Measurements from ENCODE around the gene MTHFD2L.

The MTHFD2L gene

DNA sequence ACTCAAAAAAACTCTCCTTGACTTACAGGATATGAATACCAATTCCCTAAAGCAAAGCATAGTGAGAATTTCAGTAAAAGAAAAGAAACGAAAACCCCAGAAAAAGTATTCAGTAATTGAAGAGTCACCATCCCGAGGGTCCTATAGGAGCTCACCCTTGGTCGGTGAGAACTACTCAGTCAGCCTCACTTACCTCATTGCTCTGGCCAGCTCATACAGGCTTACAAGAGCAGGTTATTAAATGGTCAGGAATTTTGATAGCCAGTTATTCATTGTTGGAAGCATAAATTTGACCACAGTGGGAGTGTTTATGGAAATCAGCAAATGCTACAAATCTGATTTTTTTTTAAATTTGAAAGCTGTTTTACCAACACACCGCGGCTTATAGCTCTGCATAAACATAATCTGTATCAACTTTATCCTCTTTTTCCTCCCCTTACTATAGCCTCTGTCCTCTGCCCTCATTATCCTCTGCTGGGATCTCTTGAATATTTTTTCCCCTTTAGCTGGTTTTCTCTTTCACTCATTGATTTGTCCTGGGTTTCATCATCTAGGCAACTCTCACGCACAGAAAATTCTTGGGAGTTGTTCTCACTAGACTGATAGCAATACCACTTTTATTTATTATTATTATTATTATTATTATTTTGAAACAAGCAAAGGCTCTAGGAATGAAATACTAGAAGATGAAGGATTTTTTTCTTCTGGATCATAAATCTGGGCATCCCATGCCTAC is 47.9 kb upstream of the MTHFD2L start:
- Histone ChIP-seq H3K9ac (ENCODE audit: low read length) (no peak overlapping the region), H3K4me3 (ENCODE audit: low read length) (no peak overlapping the region), H3K27ac (ENCODE audit: low read length) (no peak overlapping the region), H4K20me1 (ENCODE audit: insufficient read depth, low read length) (no peaks in the 10 kb centered on the region), H3K79me2 (ENCODE audit: low read length) (no peaks in the 10 kb centered on the region), H3K27me3 (replicated peaks; ENCODE audit: insufficient read depth, low read length) (no peaks in the 10 kb centered on the region), H3K4me2 (ENCODE audit: low read depth, low read length) (no peak overlapping the region), H3K4me1 (ENCODE audit: low read length) (no peaks in the 10 kb centered on the region), H3K9me2 (replicated peaks; ENCODE audit: insufficient read depth, low read length) (no peaks in the 10 kb centered on the region), H2AFZ (ENCODE audit: low read length) (no peak overlapping the region), H3F3A (ENCODE audit: insufficient read depth, low read length) (no peaks in the 10 kb centered on the region), H3K36me3 (replicated peaks; ENCODE audit: insufficient read depth, low read length) (no peaks in the 10 kb centered on the region), H3K9me3 (replicated peaks; ENCODE audit: insufficient read depth, low read length) (no peaks in the 10 kb centered on the region)
- TF ChIP-seq EZH2 (optimal IDR thresholded peaks at IDR 0.05; ENCODE audit: low read depth, low read length), result no peak
- TF ChIP-seq, protein P1, sequence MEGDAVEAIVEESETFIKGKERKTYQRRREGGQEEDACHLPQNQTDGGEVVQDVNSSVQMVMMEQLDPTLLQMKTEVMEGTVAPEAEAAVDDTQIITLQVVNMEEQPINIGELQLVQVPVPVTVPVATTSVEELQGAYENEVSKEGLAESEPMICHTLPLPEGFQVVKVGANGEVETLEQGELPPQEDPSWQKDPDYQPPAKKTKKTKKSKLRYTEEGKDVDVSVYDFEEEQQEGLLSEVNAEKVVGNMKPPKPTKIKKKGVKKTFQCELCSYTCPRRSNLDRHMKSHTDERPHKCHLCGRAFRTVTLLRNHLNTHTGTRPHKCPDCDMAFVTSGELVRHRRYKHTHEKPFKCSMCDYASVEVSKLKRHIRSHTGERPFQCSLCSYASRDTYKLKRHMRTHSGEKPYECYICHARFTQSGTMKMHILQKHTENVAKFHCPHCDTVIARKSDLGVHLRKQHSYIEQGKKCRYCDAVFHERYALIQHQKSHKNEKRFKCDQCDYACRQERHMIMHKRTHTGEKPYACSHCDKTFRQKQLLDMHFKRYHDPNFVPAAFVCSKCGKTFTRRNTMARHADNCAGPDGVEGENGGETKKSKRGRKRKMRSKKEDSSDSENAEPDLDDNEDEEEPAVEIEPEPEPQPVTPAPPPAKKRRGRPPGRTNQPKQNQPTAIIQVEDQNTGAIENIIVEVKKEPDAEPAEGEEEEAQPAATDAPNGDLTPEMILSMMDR (IDR thresholded peaks at IDR 0.05; ENCODE audit: low read length), result no peak
- TF ChIP-seq EZH2phosphoT487 (IDR thresholded peaks at IDR 0.05; ENCODE audit: low read length), result no peak
- DNase-seq, result no peak

DNA sequence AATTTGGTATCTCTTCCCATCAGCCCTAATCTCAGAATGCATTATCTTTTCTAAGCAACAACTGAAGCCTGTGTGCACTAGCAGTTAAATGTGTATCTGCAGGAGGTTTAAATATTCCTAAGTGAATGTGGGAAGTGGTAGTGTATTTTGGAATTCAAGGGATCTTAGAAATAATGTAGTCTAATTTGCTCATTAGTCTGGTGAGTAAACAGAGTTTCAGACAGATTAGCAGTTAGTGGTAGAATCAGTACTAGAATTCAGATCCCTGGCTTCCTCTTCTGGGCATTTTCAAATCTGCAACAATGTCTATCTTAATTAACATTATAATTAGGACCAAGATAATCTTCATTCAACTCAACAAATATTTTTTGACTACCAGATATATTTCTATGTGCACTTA is 47.2 kb upstream of the MTHFD2L start:
- H3K27me3 ChIP-seq (replicated peaks; ENCODE audit: insufficient read depth, low read length), result no peaks in the 10 kb centered on the region
- no peaks in the 10 kb centered on the region for H3K36me3 ChIP-seq (replicated peaks; ENCODE audit: insufficient read depth, low read length)
- no peaks in the 10 kb centered on the region for H3K79me2 ChIP-seq (ENCODE audit: low read length)
- no peaks in the 10 kb centered on the region for H3K4me1 ChIP-seq (ENCODE audit: low read length)
- no peak overlapping the region for H3K27ac ChIP-seq (ENCODE audit: low read length)
- no peaks in the 10 kb centered on the region for H3K9me3 ChIP-seq (replicated peaks; ENCODE audit: insufficient read depth, low read length)
- H3F3A ChIP-seq (ENCODE audit: insufficient read depth, low read length), result no peaks in the 10 kb centered on the region
- no peak for DNase-seq
- H2AFZ ChIP-seq (ENCODE audit: low read length), result no peak overlapping the region
- H3K9me2 ChIP-seq (replicated peaks; ENCODE audit: insufficient read depth, low read length), result no peaks in the 10 kb centered on the region
- H3K4me2 ChIP-seq (ENCODE audit: low read depth, low read length), result no peak overlapping the region
- H3K9ac ChIP-seq (ENCODE audit: low read length), result no peak overlapping the region
- TF ChIP-seq EZH2 (optimal IDR thresholded peaks at IDR 0.05; ENCODE audit: low read depth, low read length) (no peak), EZH2phosphoT487 (IDR thresholded peaks at IDR 0.05; ENCODE audit: low read length) (no peak)
- TF ChIP-seq, protein P1 (IDR thresholded peaks at IDR 0.05; ENCODE audit: low read length), result no peak
- H4K20me1 ChIP-seq (ENCODE audit: insufficient read depth, low read length), result no peaks in the 10 kb centered on the region
- no peak overlapping the region for H3K4me3 ChIP-seq (ENCODE audit: low read length)

DNA sequence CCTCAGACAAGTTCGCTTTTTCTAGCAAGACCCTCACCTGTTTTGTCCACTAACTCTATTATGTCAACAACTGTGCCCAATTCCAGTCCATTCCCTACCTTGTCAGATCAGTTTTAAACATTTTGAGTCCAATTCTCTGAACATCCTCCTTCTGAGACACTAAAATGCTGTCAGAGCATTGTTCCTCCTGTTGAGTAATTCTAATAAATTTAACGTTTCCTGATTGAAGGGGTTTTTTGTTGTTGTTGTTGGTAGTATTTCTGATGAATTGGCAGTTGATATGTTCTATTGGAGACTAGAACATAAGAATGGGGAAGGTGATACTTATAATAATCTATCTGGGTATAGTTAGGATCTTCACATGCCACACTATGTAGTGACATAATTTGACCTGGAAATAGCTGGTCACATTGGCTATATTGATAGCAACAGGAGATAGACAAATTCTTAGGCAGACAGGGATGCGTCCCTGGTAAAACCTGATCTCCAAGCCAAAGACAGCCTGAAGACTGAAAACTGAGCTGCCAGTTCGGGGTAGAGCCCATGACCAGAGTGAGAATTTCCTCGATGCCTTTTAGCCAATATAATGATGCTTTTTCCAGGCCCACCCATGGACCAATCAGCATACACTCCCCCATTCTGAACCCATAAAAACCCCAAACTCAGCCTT is 46.5 kb upstream of the MTHFD2L start:
- H4K20me1 ChIP-seq (ENCODE audit: insufficient read depth, low read length), result no peaks in the 10 kb centered on the region
- no peaks in the 10 kb centered on the region for H3F3A ChIP-seq (ENCODE audit: insufficient read depth, low read length)
- DNase-seq, result no peak
- no peaks in the 10 kb centered on the region for H3K9me3 ChIP-seq (replicated peaks; ENCODE audit: insufficient read depth, low read length)
- no peaks in the 10 kb centered on the region for H3K36me3 ChIP-seq (replicated peaks; ENCODE audit: insufficient read depth, low read length)
- H3K4me1 ChIP-seq (ENCODE audit: low read length), result no peaks in the 10 kb centered on the region
- H3K9ac ChIP-seq (ENCODE audit: low read length), result no peak overlapping the region
- no peak overlapping the region for H3K4me3 ChIP-seq (ENCODE audit: low read length)
- H3K4me2 ChIP-seq (ENCODE audit: low read depth, low read length), result no peak overlapping the region
- TF ChIP-seq EZH2 (optimal IDR thresholded peaks at IDR 0.05; ENCODE audit: low read depth, low read length), result no peak
- TF ChIP-seq, protein P1 (IDR thresholded peaks at IDR 0.05; ENCODE audit: low read length), result no peak
- TF ChIP-seq EZH2phosphoT487 (IDR thresholded peaks at IDR 0.05; ENCODE audit: low read length), result no peak
- no peak overlapping the region for H2AFZ ChIP-seq (ENCODE audit: low read length)
- H3K27ac ChIP-seq (ENCODE audit: low read length), result no peak overlapping the region
- H3K9me2 ChIP-seq (replicated peaks; ENCODE audit: insufficient read depth, low read length), result no peaks in the 10 kb centered on the region
- no peaks in the 10 kb centered on the region for H3K27me3 ChIP-seq (replicated peaks; ENCODE audit: insufficient read depth, low read length)
- no peaks in the 10 kb centered on the region for H3K79me2 ChIP-seq (ENCODE audit: low read length)

Data from MM.1S (cell line).